Measurements from ENCODE around the gene SRSF7. TPM values are rescaled to one million over a fixed set of nuclear protein-coding genes. Genes with fewer than 3 reads are reported as not detected.

Gene SRSF7
- total RNA-seq, 1 donor from 2014 or later, result 215 TPM

DNA sequence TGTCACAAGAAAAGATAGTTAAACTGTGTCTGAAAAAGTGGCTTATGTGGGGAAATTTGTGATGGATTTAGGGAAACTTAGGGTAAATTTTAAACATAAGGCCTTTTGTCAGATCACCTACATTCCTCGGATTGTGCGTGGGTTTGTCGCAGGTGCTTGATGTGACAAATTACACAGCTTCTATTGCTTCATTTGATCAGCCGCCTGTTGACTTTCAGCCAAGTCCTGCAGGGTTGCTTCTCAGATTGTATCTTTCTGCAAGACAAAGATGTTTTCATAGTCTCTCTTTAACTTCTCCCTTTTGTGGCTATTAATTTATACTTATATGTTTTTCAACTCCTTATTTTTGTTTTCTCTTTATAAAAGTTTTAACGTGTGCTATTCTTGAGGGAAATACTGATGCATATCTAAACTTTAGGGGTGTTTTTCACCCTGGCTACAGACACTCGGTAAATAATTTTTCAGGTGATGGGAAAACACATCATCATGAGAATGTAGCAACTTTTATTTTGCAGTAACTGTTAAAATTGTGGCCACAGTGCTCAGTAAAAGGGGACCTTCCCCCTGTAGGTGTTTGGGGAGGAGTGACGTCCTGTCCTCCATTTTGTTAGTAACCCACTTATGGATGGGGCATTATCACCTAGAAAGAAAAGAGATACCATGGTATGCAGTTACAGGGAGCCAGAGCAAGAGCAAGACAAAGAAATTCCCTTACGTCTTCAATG, 53.9 kb downstream of the SRSF7 start:
- DNase-seq (ENCODE audit: low read depth), result no peak
- no peak overlapping the region for H3K4me3 ChIP-seq (ENCODE audit: low read depth, low read length)
- TF ChIP-seq, protein P1, sequence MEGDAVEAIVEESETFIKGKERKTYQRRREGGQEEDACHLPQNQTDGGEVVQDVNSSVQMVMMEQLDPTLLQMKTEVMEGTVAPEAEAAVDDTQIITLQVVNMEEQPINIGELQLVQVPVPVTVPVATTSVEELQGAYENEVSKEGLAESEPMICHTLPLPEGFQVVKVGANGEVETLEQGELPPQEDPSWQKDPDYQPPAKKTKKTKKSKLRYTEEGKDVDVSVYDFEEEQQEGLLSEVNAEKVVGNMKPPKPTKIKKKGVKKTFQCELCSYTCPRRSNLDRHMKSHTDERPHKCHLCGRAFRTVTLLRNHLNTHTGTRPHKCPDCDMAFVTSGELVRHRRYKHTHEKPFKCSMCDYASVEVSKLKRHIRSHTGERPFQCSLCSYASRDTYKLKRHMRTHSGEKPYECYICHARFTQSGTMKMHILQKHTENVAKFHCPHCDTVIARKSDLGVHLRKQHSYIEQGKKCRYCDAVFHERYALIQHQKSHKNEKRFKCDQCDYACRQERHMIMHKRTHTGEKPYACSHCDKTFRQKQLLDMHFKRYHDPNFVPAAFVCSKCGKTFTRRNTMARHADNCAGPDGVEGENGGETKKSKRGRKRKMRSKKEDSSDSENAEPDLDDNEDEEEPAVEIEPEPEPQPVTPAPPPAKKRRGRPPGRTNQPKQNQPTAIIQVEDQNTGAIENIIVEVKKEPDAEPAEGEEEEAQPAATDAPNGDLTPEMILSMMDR (conservative IDR thresholded peaks at IDR 0.05; ENCODE audit: low read depth, low read length), result no peak

Other genes with a start within 250 kb of the SRSF7 start
- 27.1 and 29.6 TPM in 2 replicates for gene HNRNPLL, start 148.4 kb downstream of the SRSF7 start, total RNA-seq
- 7.2 and 8.3 TPM in 2 replicates for gene GALM, start 85.2 kb downstream of the SRSF7 start, total RNA-seq
- 7.4 and 11.1 TPM in 2 replicates for gene GEMIN6, start 26.8 kb upstream of the SRSF7 start, total RNA-seq
- 11.0 and 15.6 TPM in 2 replicates for gene DHX57, start 124.6 kb upstream of the SRSF7 start, total RNA-seq
- 12.2 and 28.4 TPM in 2 replicates for gene MORN2, start 124.6 kb upstream of the SRSF7 start, total RNA-seq
- gene ARHGEF33, start 138.5 kb upstream of the SRSF7 start, total RNA-seq, result under 0.01 and 0.22 TPM in 2 replicates

Measured in epithelial cell of proximal tubule (primary cell).